ENCODE data around the gene TCF4. TPM values are rescaled to one million over a fixed set of nuclear protein-coding genes. Genes with fewer than 3 reads are reported as not detected.

TCF4 gene
- total RNA-seq, 1 experiment from 2014 or later, result 143 TPM

- DNase-seq (ENCODE audit: low spot score), result peak; percentile 74
- Histone ChIP-seq H3K36me3 (ENCODE audit: insufficient read depth, low read length, poor library complexity, severe bottlenecking) (no peaks in the 10 kb centered on the region), H3K9me3 (ENCODE audit: low read depth, low read length, poor library complexity, severe bottlenecking) (no peaks in the 10 kb centered on the region), H3K4me1 (ENCODE audit: insufficient read depth, low read length, poor library complexity, severe bottlenecking) (peaks cover 87% of the 10 kb centered on the region), H3K27ac (ENCODE audit: low read depth, low read length, poor library complexity, severe bottlenecking) (peak overlapping the region; percentile 66), H3K4me3 (ENCODE audit: low read depth, low read length, poor library complexity, severe bottlenecking) (no peak overlapping the region), H3K27me3 (replicated peaks; ENCODE audit: insufficient read depth, low read depth, low read length, poor library complexity) (no peaks in the 10 kb centered on the region)
- ChIA-PET CTCF (no interaction called here), POLR2A (ENCODE audit: low non-redundant PET) (no interaction called here)
- no TSS peak for BruUV-seq (replicated peaks)
- peak; percentile 39 for TF ChIP-seq CTCF (conservative IDR thresholded peaks at IDR 0.05; ENCODE audit: low read depth, low read length)
- no peak for TF ChIP-seq EZH2 (IDR thresholded peaks at IDR 0.05; ENCODE audit: borderline replicate concordance, low read depth, low read length, poor library complexity, severe bottlenecking)
- intact Hi-C loops (cut with micrococcal nuclease; ENCODE audit: unreplicated experiment), result no loop called here
Measured at GRCh38 chr18:55338978-55339650, 248.9 kb downstream of the TCF4 start.

- ChIA-PET POLR2A (ENCODE audit: low non-redundant PET) (no interaction called here), CTCF (no interaction called here)
- peaks cover 79% of the 10 kb centered on the region for H3K4me1 ChIP-seq (ENCODE audit: insufficient read depth, low read length, poor library complexity, severe bottlenecking)
- TF ChIP-seq EZH2 (IDR thresholded peaks at IDR 0.05; ENCODE audit: borderline replicate concordance, low read depth, low read length, poor library complexity, severe bottlenecking) (no peak), CTCF (conservative IDR thresholded peaks at IDR 0.05; ENCODE audit: low read depth, low read length) (no peak)
- H3K27ac ChIP-seq (ENCODE audit: low read depth, low read length, poor library complexity, severe bottlenecking), result peak overlapping the region; percentile 66
- H3K9me3 ChIP-seq (ENCODE audit: low read depth, low read length, poor library complexity, severe bottlenecking), result no peaks in the 10 kb centered on the region
- no TSS peak for BruUV-seq (replicated peaks)
- H3K36me3 ChIP-seq (ENCODE audit: insufficient read depth, low read length, poor library complexity, severe bottlenecking), result no peaks in the 10 kb centered on the region
- H3K4me3 ChIP-seq (ENCODE audit: low read depth, low read length, poor library complexity, severe bottlenecking), result no peak overlapping the region
- intact Hi-C loops (cut with micrococcal nuclease; ENCODE audit: unreplicated experiment), result no loop called here
- no peaks in the 10 kb centered on the region for H3K27me3 ChIP-seq (replicated peaks; ENCODE audit: insufficient read depth, low read depth, low read length, poor library complexity)
- DNase-seq (ENCODE audit: low spot score), result no peak
Measured at GRCh38 chr18:55337908-55338521, 250.0 kb downstream of the TCF4 start.

GRCh38 chr18:55337138-55337537 lies 250.9 kb downstream of the TCF4 start:
- peaks cover 70% of the 10 kb centered on the region for H3K4me1 ChIP-seq (ENCODE audit: insufficient read depth, low read length, poor library complexity, severe bottlenecking)
- peak overlapping the region; percentile 21 for H3K27ac ChIP-seq (ENCODE audit: low read depth, low read length, poor library complexity, severe bottlenecking)
- POLR2A ChIA-PET (ENCODE audit: low non-redundant PET), result no interaction called here
- no peak overlapping the region for H3K4me3 ChIP-seq (ENCODE audit: low read depth, low read length, poor library complexity, severe bottlenecking)
- no peak for TF ChIP-seq CTCF (conservative IDR thresholded peaks at IDR 0.05; ENCODE audit: low read depth, low read length)
- TF ChIP-seq EZH2 (IDR thresholded peaks at IDR 0.05; ENCODE audit: borderline replicate concordance, low read depth, low read length, poor library complexity, severe bottlenecking), result no peak
- H3K9me3 ChIP-seq (ENCODE audit: low read depth, low read length, poor library complexity, severe bottlenecking), result no peaks in the 10 kb centered on the region
- no peaks in the 10 kb centered on the region for H3K36me3 ChIP-seq (ENCODE audit: insufficient read depth, low read length, poor library complexity, severe bottlenecking)
- intact Hi-C loops (cut with micrococcal nuclease; ENCODE audit: unreplicated experiment), result no loop called here
- BruUV-seq (replicated peaks), result no TSS peak
- no peak for DNase-seq (ENCODE audit: low spot score)
- CTCF ChIA-PET, result interaction anchor here (0.7 kb wide), 1 partner anchor 10 kb away, joined by 3 read pairs; no protein-coding TSS in a partner anchor
- no peaks in the 10 kb centered on the region for H3K27me3 ChIP-seq (replicated peaks; ENCODE audit: insufficient read depth, low read depth, low read length, poor library complexity)

Measured in A673 (cell line).